Tibial nerve (tissue), 4 donors: ENCODE measurements around the gene SPRED3. TPM values are rescaled to one million over a fixed set of nuclear protein-coding genes. Genes with fewer than 3 reads are reported as not detected.
"Not testable (repeated sequence)": the region's sequence is repeated elsewhere in the genome, so short reads cannot be mapped to it uniquely, and the experiment has no call there.

Experiments
- DNase-seq, 2 donors: peaks; one replicate each; pipeline ENCODE4 v3.0.0-alpha.2; 2019; ENCODE audit warnings: low spot score in 2 of 2
- H3K27ac ChIP-seq, 4 donors: fragments of 200-600 bp; sonication (generic) in 3 of 4; one replicate each; pipeline ENCODE4 v1.5.1; 2017 to 2019; ENCODE audit warnings: mild to moderate bottlenecking in 1 of 4
- H3K27me3 ChIP-seq, 2 donors: fragments of 200-600 bp; sonication (generic) in 1 of 2; one replicate each; pipeline versions ENCODE4 v1.5.1 to v1.6.0; 2017 to 2019
- H3K36me3 ChIP-seq, 3 donors: fragments of 200-600 bp; sonication (generic); one replicate each; pipeline ENCODE4 v1.5.1; 2018 to 2019
- H3K4me1 ChIP-seq, 4 donors: fragments of 200-600 bp; sonication (generic) in 3 of 4; one replicate each; pipeline ENCODE4 v1.5.1; 2017 to 2019
- H3K4me3 ChIP-seq, 4 donors: fragments of 200-600 bp; sonication (generic) in 3 of 4; one replicate each; pipeline ENCODE4 v1.5.1; 2017 to 2019; ENCODE audit warnings: mild to moderate bottlenecking in 1 of 4, moderate library complexity in 1 of 4
- H3K9me3 ChIP-seq, 4 donors: fragments of 200-600 bp; sonication (generic) in 3 of 4; one replicate each; pipeline ENCODE4 v1.5.1; 2017 to 2019
- CTCF ChIP-seq, 5 experiments: fragments of 200-600 bp in 3 of 5; fragments of 450-650 bp in 2 of 5; sonication (generic) in 3 of 5; IDR thresholded peaks; one replicate each; pipeline ENCODE4 v1.5.1; 2016 to 2019; ENCODE audit warnings: antibody characterized with exemption in 5 of 5, mild to moderate bottlenecking in 3 of 5, moderate library complexity in 2 of 5
- EP300 ChIP-seq, 2 donors: sonication (generic); formaldehyde crosslinking; IDR thresholded peaks; one replicate each; pipeline ENCODE4 v1.6.1; 2017; ENCODE audit warnings: antibody characterized with exemption in 2 of 2, mild to moderate bottlenecking in 1 of 2
- POLR2A ChIP-seq, 2 donors: fragments of 450-650 bp; IDR thresholded peaks; one replicate each; pipeline ENCODE4 v1.6.1; 2017; ENCODE audit warnings: antibody characterized with exemption in 2 of 2, mild to moderate bottlenecking in 2 of 2, moderate library complexity in 2 of 2
- WGBS, 2 donors: methylation state at CpG; one replicate each; pipeline ENCODE4 v1.1.5; 2018; 5-methylcytosine and 5-hydroxymethylcytosine counted together
- total RNA-seq, 4 donors: library from RNA; depleted of rRNA; stranded (reverse); fragments of >200 nt; gene quantifications; one replicate each; pipeline ENCODE4 v1.1.0, GENCODE V29; 2016

Gene SPRED3
- total RNA-seq, result under 1 TPM in 3 of 4 donors, not detected in 1; under 0.01 to 0.60 (median 0.21) TPM

GRCh38 chr19:38388349-38389100 is at the start of gene SPRED3:
SPRED3 (plus strand) TSS chr19:38388697; CDS start chr19:38390303, 1,606 bp downstream.
- no peak for TF ChIP-seq CTCF (IDR thresholded peaks at IDR 0.05)
- TF ChIP-seq EP300 (IDR thresholded peaks at IDR 0.05), result no peak
- TF ChIP-seq POLR2A (IDR thresholded peaks at IDR 0.05), result no peak
- peaks cover 0 to 46% (median 23%) of the 10 kb centered on the region in 4 donors for H3K4me1 ChIP-seq
- DNase-seq, result no peak
- peaks cover 0 to 14% of the 10 kb centered on the region in 2 donors for H3K27me3 ChIP-seq
- WGBS, 2 donors, result 0 to 1% methylated on average over 22 to 24 of the region's 46 CpGs
- H3K9me3 ChIP-seq, result no peaks in the 10 kb centered on the region
- peak within 1 kb of the TSS in 3 of 4 donors; percentile 54 to 90 (median 82) for H3K27ac ChIP-seq
- H3K36me3 ChIP-seq, result peaks cover 1 to 25% (median 5%) of the 10 kb centered on the region in 3 donors
- H3K4me3 ChIP-seq, result peak within 1 kb of the TSS; percentile 29 to 59 (median 48)

GRCh38 chr19:38339011-38339410 is 49.5 kb upstream of the SPRED3 start:
- DNase-seq, H3K9me3 ChIP-seq, H3K27me3 ChIP-seq, H3K27ac ChIP-seq, H3K4me3 ChIP-seq: not testable (repeated sequence)
- Histone ChIP-seq H3K4me1 (peaks cover 0 to 16% (median 2%) of the 10 kb centered on the region in 4 donors), H3K36me3 (peaks cover 0 to 35% (median 0%) of the 10 kb centered on the region in 3 donors)
- WGBS, 2 donors, result 64% methylated on average over 4 of the region's 4 CpGs

- peaks cover 0 to 10% (median 2%) of the 10 kb centered on the region in 4 donors for H3K4me1 ChIP-seq
- DNase-seq, result no peak
- H3K27ac ChIP-seq, result no peak overlapping the region
- no peaks in the 10 kb centered on the region for H3K27me3 ChIP-seq
- H3K4me3 ChIP-seq, result no peak overlapping the region
- 68 to 85% methylated on average over 2 of the region's 2 CpGs for WGBS, 2 donors
- H3K9me3 ChIP-seq, result no peaks in the 10 kb centered on the region
- peaks cover 0 to 40% (median 0%) of the 10 kb centered on the region in 3 donors for H3K36me3 ChIP-seq
- TF ChIP-seq CTCF (IDR thresholded peaks at IDR 0.05), result no peak
- TF ChIP-seq POLR2A (IDR thresholded peaks at IDR 0.05), result no peak
- no peak for TF ChIP-seq EP300 (IDR thresholded peaks at IDR 0.05)
These were observed 47.6 kb upstream of the SPRED3 start for GRCh38 chr19:38340927-38341326.

DNA sequence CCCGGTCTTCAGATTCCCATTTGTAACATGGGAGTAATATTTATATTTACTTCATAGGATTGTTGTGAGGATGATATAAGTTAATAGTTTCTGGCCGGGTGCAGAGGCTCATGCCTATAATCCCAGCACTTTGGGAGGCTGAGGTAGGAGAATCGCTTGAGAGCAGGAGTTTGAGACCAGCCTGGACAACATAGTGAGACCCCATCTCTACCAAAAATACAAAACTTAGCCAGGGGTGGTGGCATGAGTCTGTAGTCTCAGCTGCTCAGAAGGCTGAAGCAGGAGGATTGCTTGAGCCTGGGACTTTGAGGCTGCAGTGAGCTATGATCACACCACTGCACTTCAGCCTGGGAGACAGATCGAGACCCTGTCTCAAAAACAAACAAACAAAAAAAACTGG is 41.7 kb upstream of the SPRED3 start:
- no peak for DNase-seq
- Histone ChIP-seq H3K27me3 (peaks cover 0 to under 1% of the 10 kb centered on the region in 2 donors), H3K27ac (no peak overlapping the region), H3K4me1 (no peaks in the 10 kb centered on the region), H3K36me3 (peaks cover 0 to 22% (median 0%) of the 10 kb centered on the region in 3 donors), H3K9me3 (no peaks in the 10 kb centered on the region), H3K4me3 (no peak overlapping the region)
- WGBS, 2 donors, result 82 to 88% methylated on average over 4 of the region's 4 CpGs
- no peak for TF ChIP-seq POLR2A (IDR thresholded peaks at IDR 0.05)
- no peak for TF ChIP-seq CTCF (IDR thresholded peaks at IDR 0.05)
- no peak for TF ChIP-seq EP300 (IDR thresholded peaks at IDR 0.05)

GRCh38 chr19:38350883-38351282 is 37.6 kb upstream of the SPRED3 start:
- Histone ChIP-seq H3K27ac (no peak overlapping the region), H3K9me3 (no peaks in the 10 kb centered on the region), H3K36me3 (no peaks in the 10 kb centered on the region), H3K4me1 (no peaks in the 10 kb centered on the region), H3K27me3 (peaks cover 0 to 25% of the 10 kb centered on the region in 2 donors), H3K4me3 (no peak overlapping the region)
- TF ChIP-seq CTCF (IDR thresholded peaks at IDR 0.05), result no peak
- no peak for TF ChIP-seq EP300 (IDR thresholded peaks at IDR 0.05)
- TF ChIP-seq POLR2A (IDR thresholded peaks at IDR 0.05), result no peak
- no peak for DNase-seq
- WGBS, 2 donors, result 89 to 98% methylated on average over 3 of the region's 3 CpGs
